CD14-positive monocyte (primary cell): ENCODE measurements around the gene NPAS4. TPM values are rescaled to one million over a fixed set of nuclear protein-coding genes. Genes with fewer than 3 reads are reported as not detected.

Experiments
- DNase-seq, 3 donors: peaks; one replicate each; pipeline ENCODE4 v3.0.0-alpha.2; 2011 to 2022
- H2AFZ ChIP-seq: 2 replicates; pipeline ENCODE4 v1.6.0; 2012; ENCODE audit warnings: mild to moderate bottlenecking, low read depth, low read length, inconsistent platforms; ENCODE audit not compliant: insufficient read depth, poor library complexity, severe bottlenecking
- H3K27ac ChIP-seq, 2 donors: 1 replicate in 1 of 2; 2 replicates in 1 of 2; pipeline ENCODE4 v1.5.1; 2012 to 2013; ENCODE audit warnings: low read length in 2 of 2, control low read depth in 1 of 2, inconsistent platforms in 1 of 2, low read depth in 1 of 2, mild to moderate bottlenecking in 1 of 2
- H3K27me3 ChIP-seq, 2 donors: one replicate each; pipeline versions ENCODE4 v1.6.0 to v1.6.1; 2011 to 2013; ENCODE audit warnings: low read length in 2 of 2; ENCODE audit not compliant: control insufficient read depth in 2 of 2, insufficient read depth in 2 of 2
- H3K36me3 ChIP-seq, 2 donors: replicated peaks in 1 of 2; 1 replicate in 1 of 2; 2 replicates in 1 of 2; pipeline versions ENCODE4 v1.5.1 to v1.6.1; 2012 to 2013; ENCODE audit warnings: low read length in 2 of 2, control low read depth in 1 of 2, inconsistent platforms in 1 of 2, mild to moderate bottlenecking in 1 of 2; ENCODE audit not compliant: insufficient read depth in 2 of 2, control insufficient read depth in 1 of 2
- H3K4me1 ChIP-seq, 2 donors: 1 replicate in 1 of 2; 2 replicates in 1 of 2; pipeline versions ENCODE4 v1.5.1 to v1.6.1; 2012 to 2013; ENCODE audit warnings: low read length in 2 of 2, control low read depth in 1 of 2, inconsistent platforms in 1 of 2, mild to moderate bottlenecking in 1 of 2, moderate library complexity in 1 of 2; ENCODE audit not compliant: insufficient read depth in 2 of 2, control insufficient read depth in 1 of 2
- H3K4me2 ChIP-seq: replicated peaks from 2 replicates; pipeline ENCODE3; 2012; ENCODE audit warnings: low read length, moderate library complexity, mild to moderate bottlenecking; ENCODE audit not compliant: poor library complexity, severe bottlenecking; ENCODE audit errors: extremely low read depth
- H3K4me3 ChIP-seq, 3 experiments: fragments of 200-600 bp in 1 of 3; sonication (generic) in 1 of 3; replicated peaks in 1 of 3; 1 replicate in 2 of 3; 2 replicates in 1 of 3; pipeline ENCODE4 v1.5.1; 2011 to 2013; ENCODE audit warnings: low read length in 3 of 3, mild to moderate bottlenecking in 3 of 3, control low read depth in 2 of 3, low read depth in 2 of 3, inconsistent platforms in 1 of 3, moderate library complexity in 1 of 3
- H3K79me2 ChIP-seq: 2 replicates; pipeline ENCODE4 v1.6.0; 2012; ENCODE audit warnings: mild to moderate bottlenecking, control low read depth, inconsistent platforms, low read length, moderate library complexity; ENCODE audit not compliant: insufficient read depth
- H3K9ac ChIP-seq: 2 replicates; pipeline ENCODE4 v1.6.0; 2017; ENCODE audit warnings: low read length, mild to moderate bottlenecking; ENCODE audit not compliant: insufficient read depth, poor library complexity, severe bottlenecking
- H3K9me3 ChIP-seq, 2 donors: replicated peaks in 1 of 2; 1 replicate in 1 of 2; 2 replicates in 1 of 2; pipeline versions ENCODE4 v1.5.1 to v1.6.1; 2012 to 2013; ENCODE audit warnings: low read length in 2 of 2, control low read depth in 1 of 2; ENCODE audit not compliant: control insufficient read depth in 1 of 2, insufficient read depth in 1 of 2
- H4K20me1 ChIP-seq: 2 replicates; pipeline ENCODE4 v1.6.0; 2012; ENCODE audit warnings: mild to moderate bottlenecking, low read length, control low read depth, moderate library complexity; ENCODE audit not compliant: insufficient read depth
- H3K27ac Mint-ChIP-seq, 7 donors: one replicate each; pipeline ENCODE4 v1.8.0; 2020; ENCODE audit warnings: mild to moderate bottlenecking in 7 of 7, mixed read lengths in 7 of 7, moderate library complexity in 6 of 7, inconsistent platforms in 2 of 7
- H3K27me3 Mint-ChIP-seq, 3 donors: one replicate each; pipeline ENCODE4 v1.8.0; 2021 to 2022; ENCODE audit warnings: low read depth in 3 of 3, mild to moderate bottlenecking in 3 of 3, mixed read lengths in 3 of 3, moderate library complexity in 3 of 3, inconsistent platforms in 1 of 3
- H3K36me3 Mint-ChIP-seq, 2 donors: one replicate each; pipeline ENCODE4 v1.8.0; 2020; ENCODE audit warnings: mixed read lengths in 2 of 2, inconsistent platforms in 1 of 2, mild to moderate bottlenecking in 1 of 2
- H3K4me1 Mint-ChIP-seq: one replicate; pipeline ENCODE4 v1.8.0; 2020; ENCODE audit warnings: mild to moderate bottlenecking, mixed read lengths
- H3K4me3 Mint-ChIP-seq, 2 donors: one replicate each; pipeline ENCODE4 v1.8.0; 2020; ENCODE audit warnings: mild to moderate bottlenecking in 2 of 2, mixed read lengths in 2 of 2, moderate library complexity in 1 of 2
- H3K9me3 Mint-ChIP-seq, 7 donors: one replicate each; pipeline ENCODE4 v1.8.0; 2020 to 2022; ENCODE audit warnings: mixed read lengths in 7 of 7, mild to moderate bottlenecking in 6 of 7, moderate library complexity in 6 of 7, inconsistent platforms in 2 of 7
- WGBS: methylation state at CpG from one replicate; pipeline ENCODE4 v1.1.5; 2013; ENCODE audit warnings: missing lambda C conversion rate; ENCODE audit not compliant: insufficient coverage; 5-methylcytosine and 5-hydroxymethylcytosine counted together
- intact Hi-C, 2 donors: fragments of 100-400 bp; cut with micrococcal nuclease; formaldehyde crosslinking; loops; one replicate each; pipeline versions ENCODE4 v1.15.0 to v1.15.1; 2023
- polyA plus RNA-seq, 3 donors: library from polyadenylated mRNA; depleted of rRNA in 1 of 3; unstranded in 2 of 3; stranded (reverse) in 1 of 3; fragments of 300-500 nt in 2 of 3; fragments of >200 nt in 1 of 3; fragmentation: Illumina TruSeq in 2 of 3; gene quantifications; 1 replicate in 2 of 3; 2 replicates in 1 of 3; pipeline ENCODE4 v1.2.3, GENCODE V29; 2012 to 2021
- TF ChIP-seq, protein P1 (sequence below): fragments of 200-600 bp; IDR thresholded peaks from one replicate; pipeline ENCODE4 v1.8.0; 2022; ENCODE audit warnings: antibody characterized with exemption, mild to moderate bottlenecking

Gene NPAS4
- polyA plus RNA-seq, 3 donors = not detected

DNA sequence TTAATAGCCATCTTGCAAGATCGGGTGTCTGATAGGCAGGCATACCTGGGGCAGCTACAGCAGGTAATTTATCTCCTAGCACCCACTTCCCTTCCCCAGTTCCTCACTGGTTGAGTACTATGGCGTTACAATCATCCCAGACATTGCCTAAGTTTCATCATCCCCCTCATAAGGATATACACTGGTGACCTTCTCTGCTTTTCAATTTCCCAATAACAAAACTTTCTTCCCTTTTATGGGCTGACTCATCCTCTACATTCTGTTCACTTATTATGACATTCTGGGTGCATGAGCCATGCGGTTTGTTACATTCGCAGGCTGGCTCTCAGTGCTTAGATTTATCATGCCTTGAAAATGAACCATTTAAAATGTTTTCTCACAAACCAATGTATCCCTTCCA is 22.8 kb downstream of the NPAS4 start:
- H3K79me2 ChIP-seq = no peaks in the 10 kb centered on the region
- H3K9me3 Mint-ChIP-seq = peaks cover 0 to 13% (median 5%) of the 10 kb centered on the region in 7 donors
- no peak overlapping the region for H3K9ac ChIP-seq
- DNase-seq = peak; percentile 90 to 98 (median 96)
- peaks cover 0 to 3% of the 10 kb centered on the region in 2 donors for H3K36me3 Mint-ChIP-seq
- H3K4me3 ChIP-seq = no peak overlapping the region
- intact Hi-C loops = no loop called here
- H2AFZ ChIP-seq = peak overlapping the region; percentile 19
- WGBS = 22% methylated on average over 3 of the region's 4 CpGs
- peak overlapping the region; percentile 76 to 81 for H3K27ac ChIP-seq
- peaks cover 1 to 3% (median 2%) of the 10 kb centered on the region in 3 donors for H3K27me3 Mint-ChIP-seq
- H3K4me1 ChIP-seq = peaks cover 34 to 35% of the 10 kb centered on the region in 2 donors
- no peaks in the 10 kb centered on the region for H3K27me3 ChIP-seq
- H4K20me1 ChIP-seq = no peaks in the 10 kb centered on the region
- H3K4me3 Mint-ChIP-seq = peak overlapping the region in 1 of 2 donors; percentile 24
- TF ChIP-seq, protein P1, sequence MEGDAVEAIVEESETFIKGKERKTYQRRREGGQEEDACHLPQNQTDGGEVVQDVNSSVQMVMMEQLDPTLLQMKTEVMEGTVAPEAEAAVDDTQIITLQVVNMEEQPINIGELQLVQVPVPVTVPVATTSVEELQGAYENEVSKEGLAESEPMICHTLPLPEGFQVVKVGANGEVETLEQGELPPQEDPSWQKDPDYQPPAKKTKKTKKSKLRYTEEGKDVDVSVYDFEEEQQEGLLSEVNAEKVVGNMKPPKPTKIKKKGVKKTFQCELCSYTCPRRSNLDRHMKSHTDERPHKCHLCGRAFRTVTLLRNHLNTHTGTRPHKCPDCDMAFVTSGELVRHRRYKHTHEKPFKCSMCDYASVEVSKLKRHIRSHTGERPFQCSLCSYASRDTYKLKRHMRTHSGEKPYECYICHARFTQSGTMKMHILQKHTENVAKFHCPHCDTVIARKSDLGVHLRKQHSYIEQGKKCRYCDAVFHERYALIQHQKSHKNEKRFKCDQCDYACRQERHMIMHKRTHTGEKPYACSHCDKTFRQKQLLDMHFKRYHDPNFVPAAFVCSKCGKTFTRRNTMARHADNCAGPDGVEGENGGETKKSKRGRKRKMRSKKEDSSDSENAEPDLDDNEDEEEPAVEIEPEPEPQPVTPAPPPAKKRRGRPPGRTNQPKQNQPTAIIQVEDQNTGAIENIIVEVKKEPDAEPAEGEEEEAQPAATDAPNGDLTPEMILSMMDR = no peak
- no peaks in the 10 kb centered on the region for H3K36me3 ChIP-seq
- peaks cover 0 to 6% of the 10 kb centered on the region in 2 donors for H3K9me3 ChIP-seq
- peaks cover 28% of the 10 kb centered on the region for H3K4me1 Mint-ChIP-seq
- peak overlapping the region; percentile 89 to 98 (median 96) for H3K27ac Mint-ChIP-seq
- H3K4me2 ChIP-seq = peak overlapping the region; percentile 32

- Histone ChIP-seq H3K27ac (no peak overlapping the region), H3K9me3 (peaks cover 0 to 6% of the 10 kb centered on the region in 2 donors), H2AFZ (no peak overlapping the region), H3K27me3 (no peaks in the 10 kb centered on the region), H3K4me2 (no peak overlapping the region), H4K20me1 (no peaks in the 10 kb centered on the region), H3K36me3 (no peaks in the 10 kb centered on the region), H3K4me3 (no peak overlapping the region), H3K9ac (no peak overlapping the region), H3K4me1 (peaks cover 53 to 57% of the 10 kb centered on the region in 2 donors), H3K79me2 (no peaks in the 10 kb centered on the region)
- intact Hi-C loops = no loop called here
- Mint-ChIP-seq H3K27ac (peak overlapping the region in 2 of 7 donors; percentile 0 to 32), H3K27me3 (peaks cover 2 to 3% (median 3%) of the 10 kb centered on the region in 3 donors), H3K36me3 (peaks cover 0 to 6% of the 10 kb centered on the region in 2 donors), H3K4me3 (no peak overlapping the region), H3K9me3 (peaks cover 0 to 11% (median 5%) of the 10 kb centered on the region in 7 donors), H3K4me1 (peaks cover 43% of the 10 kb centered on the region)
- DNase-seq = no peak
- TF ChIP-seq, protein P1 = no peak
Observed at GRCh38 chr11:66447012-66447411, 26.2 kb downstream of the NPAS4 start.
